Ishikawa (cell line): ENCODE measurements around the gene SLC13A1.

ENCODE experiments used
- CEBPB ChIP-seq: IDR thresholded peaks from 2 replicates; pipeline ENCODE4 v1.6.1; 2012
- CREB1 ChIP-seq: IDR thresholded peaks from 2 replicates; pipeline ENCODE4 v1.6.1; 2012; ENCODE audit warnings: low read depth
- EGR1 ChIP-seq: IDR thresholded peaks from 2 replicates; pipeline ENCODE4 v1.6.1; 2012
- EP300 ChIP-seq: IDR thresholded peaks from 2 replicates; pipeline ENCODE4 v1.6.1; 2012; ENCODE audit warnings: borderline replicate concordance
- FOXM1 ChIP-seq: IDR thresholded peaks from 2 replicates; pipeline ENCODE4 v1.6.1; 2012; ENCODE audit warnings: low read depth, borderline replicate concordance
- NFIC ChIP-seq: IDR thresholded peaks from 2 replicates; pipeline ENCODE4 v1.6.1; 2012
- RAD21 ChIP-seq: IDR thresholded peaks from 2 replicates; pipeline ENCODE4 v1.6.1; 2012; ENCODE audit warnings: low read depth
- TAF1 ChIP-seq: IDR thresholded peaks from 2 replicates; pipeline ENCODE4 v1.6.1; 2012; ENCODE audit warnings: low read depth, mild to moderate bottlenecking
- TCF12 ChIP-seq: IDR thresholded peaks from 2 replicates; pipeline ENCODE4 v1.6.1; 2012; ENCODE audit warnings: low read depth
- TEAD4 ChIP-seq: IDR thresholded peaks from 2 replicates; pipeline ENCODE4 v1.6.1; 2012
- YY1 ChIP-seq: IDR thresholded peaks from 2 replicates; pipeline ENCODE4 v1.6.1; 2012; ENCODE audit warnings: low read depth
- ZBTB7A ChIP-seq: IDR thresholded peaks from 2 replicates; pipeline ENCODE4 v1.6.1; 2012; ENCODE audit warnings: low read depth
- TF ChIP-seq, protein P1 (sequence below): IDR thresholded peaks from 2 replicates; pipeline ENCODE4 v1.6.1; 2012
- TF ChIP-seq, protein P2 (sequence below): IDR thresholded peaks from 2 replicates; pipeline ENCODE4 v1.6.1; 2012; ENCODE audit warnings: low read depth, mild to moderate bottlenecking
- TF ChIP-seq, protein P3 (sequence below): IDR thresholded peaks from 2 replicates; pipeline ENCODE4 v1.6.1; 2012

Gene SLC13A1

DNA sequence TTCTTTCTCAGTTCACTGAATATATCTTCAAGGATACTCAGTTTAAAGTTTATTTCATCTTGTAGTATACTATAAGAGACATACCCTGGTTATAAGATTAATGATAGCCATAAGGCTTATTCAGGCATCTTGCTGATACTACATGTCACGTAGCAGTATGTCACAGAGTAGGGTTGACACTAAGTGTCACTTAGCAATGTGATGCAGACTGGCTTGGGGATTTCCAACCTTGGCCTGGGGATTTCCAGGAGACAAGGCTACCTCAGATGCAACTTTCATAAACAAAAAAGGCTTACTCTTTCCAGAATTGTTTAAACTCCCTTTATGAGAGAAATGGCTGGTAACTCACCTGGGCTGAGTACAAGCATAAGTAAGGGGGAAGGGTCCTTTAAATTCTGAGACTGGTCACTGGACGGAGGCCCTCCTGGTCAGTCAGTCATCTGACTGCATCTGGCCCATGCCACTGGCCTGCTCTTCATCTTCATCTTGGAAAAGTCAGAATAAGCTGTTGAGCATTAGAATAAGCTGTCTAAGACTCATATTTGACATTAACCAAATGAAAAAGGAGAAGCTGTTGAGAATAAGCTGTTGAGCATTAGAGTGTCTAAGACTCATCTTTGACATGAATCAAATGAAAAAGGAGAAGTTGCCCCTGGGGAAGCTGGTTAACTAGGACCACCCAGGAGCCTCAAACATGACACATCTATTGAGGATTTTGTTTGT lies 9.5 kb downstream of the SLC13A1 start:
- TF ChIP-seq YY1 = no peak
- no peak for TF ChIP-seq EGR1
- TF ChIP-seq FOXM1 = no peak
- TF ChIP-seq RAD21 = no peak
- TF ChIP-seq, protein P1, sequence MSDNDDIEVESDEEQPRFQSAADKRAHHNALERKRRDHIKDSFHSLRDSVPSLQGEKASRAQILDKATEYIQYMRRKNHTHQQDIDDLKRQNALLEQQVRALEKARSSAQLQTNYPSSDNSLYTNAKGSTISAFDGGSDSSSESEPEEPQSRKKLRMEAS = no peak
- TF ChIP-seq TAF1 = no peak

DNA sequence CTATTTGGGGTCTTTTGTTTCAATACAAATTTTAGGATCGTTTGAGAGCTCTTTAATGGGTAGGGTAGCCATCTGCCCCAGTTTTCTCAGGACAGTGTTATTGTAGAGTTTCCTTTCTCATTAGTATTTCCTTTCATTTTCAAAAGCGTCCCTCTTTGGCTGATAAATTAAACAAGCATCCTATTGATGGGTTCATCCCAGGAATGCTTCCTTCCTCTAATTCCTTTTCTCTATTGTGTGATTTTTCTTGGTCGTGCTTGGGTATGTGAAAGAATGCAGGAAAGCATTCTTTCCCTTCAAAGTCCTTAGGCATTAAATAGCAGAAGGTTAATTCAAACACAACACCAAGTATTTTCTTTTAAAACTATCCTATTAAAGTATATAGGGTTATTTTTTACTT lies 14.0 kb downstream of the SLC13A1 start:
- TF ChIP-seq, protein P1 = no peak
- TF ChIP-seq FOXM1 (no peak), EGR1 (no peak), TCF12 (no peak), TEAD4 (no peak), ZBTB7A (no peak), TAF1 (no peak), EP300 (no peak), CREB1 (no peak)
- TF ChIP-seq, protein P2, sequence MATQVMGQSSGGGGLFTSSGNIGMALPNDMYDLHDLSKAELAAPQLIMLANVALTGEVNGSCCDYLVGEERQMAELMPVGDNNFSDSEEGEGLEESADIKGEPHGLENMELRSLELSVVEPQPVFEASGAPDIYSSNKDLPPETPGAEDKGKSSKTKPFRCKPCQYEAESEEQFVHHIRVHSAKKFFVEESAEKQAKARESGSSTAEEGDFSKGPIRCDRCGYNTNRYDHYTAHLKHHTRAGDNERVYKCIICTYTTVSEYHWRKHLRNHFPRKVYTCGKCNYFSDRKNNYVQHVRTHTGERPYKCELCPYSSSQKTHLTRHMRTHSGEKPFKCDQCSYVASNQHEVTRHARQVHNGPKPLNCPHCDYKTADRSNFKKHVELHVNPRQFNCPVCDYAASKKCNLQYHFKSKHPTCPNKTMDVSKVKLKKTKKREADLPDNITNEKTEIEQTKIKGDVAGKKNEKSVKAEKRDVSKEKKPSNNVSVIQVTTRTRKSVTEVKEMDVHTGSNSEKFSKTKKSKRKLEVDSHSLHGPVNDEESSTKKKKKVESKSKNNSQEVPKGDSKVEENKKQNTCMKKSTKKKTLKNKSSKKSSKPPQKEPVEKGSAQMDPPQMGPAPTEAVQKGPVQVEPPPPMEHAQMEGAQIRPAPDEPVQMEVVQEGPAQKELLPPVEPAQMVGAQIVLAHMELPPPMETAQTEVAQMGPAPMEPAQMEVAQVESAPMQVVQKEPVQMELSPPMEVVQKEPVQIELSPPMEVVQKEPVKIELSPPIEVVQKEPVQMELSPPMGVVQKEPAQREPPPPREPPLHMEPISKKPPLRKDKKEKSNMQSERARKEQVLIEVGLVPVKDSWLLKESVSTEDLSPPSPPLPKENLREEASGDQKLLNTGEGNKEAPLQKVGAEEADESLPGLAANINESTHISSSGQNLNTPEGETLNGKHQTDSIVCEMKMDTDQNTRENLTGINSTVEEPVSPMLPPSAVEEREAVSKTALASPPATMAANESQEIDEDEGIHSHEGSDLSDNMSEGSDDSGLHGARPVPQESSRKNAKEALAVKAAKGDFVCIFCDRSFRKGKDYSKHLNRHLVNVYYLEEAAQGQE = no peak
- TF ChIP-seq, protein P3, sequence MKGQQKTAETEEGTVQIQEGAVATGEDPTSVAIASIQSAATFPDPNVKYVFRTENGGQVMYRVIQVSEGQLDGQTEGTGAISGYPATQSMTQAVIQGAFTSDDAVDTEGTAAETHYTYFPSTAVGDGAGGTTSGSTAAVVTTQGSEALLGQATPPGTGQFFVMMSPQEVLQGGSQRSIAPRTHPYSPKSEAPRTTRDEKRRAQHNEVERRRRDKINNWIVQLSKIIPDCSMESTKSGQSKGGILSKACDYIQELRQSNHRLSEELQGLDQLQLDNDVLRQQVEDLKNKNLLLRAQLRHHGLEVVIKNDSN = no peak

DNA sequence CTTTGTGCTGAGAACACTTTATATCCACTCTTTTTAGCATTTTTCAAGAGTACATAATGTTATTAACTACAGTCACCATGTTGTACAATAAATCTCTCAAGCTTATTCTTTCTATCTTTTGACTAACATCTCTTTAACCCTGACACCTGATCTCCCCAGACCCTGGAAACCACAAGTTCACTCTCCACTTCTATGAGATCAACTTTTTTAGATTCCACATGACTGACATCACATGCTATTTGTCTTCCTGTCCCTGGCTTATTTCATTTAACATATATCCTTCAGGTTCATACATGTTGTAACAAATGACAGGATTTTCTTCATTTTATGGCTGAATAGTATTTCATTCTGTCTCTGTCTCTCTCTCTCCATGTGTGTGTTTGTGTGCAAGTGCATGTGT lies 15.5 kb downstream of the SLC13A1 start:
- TF ChIP-seq EGR1 = no peak
- no peak for TF ChIP-seq CEBPB
- no peak for TF ChIP-seq TAF1
- TF ChIP-seq TCF12 = no peak
- TF ChIP-seq, protein P2 = no peak
- TF ChIP-seq CREB1 = no peak
- no peak for TF ChIP-seq RAD21
- TF ChIP-seq EP300 = no peak
- TF ChIP-seq ZBTB7A = no peak
- TF ChIP-seq, protein P1 = no peak
- no peak for TF ChIP-seq YY1
- no peak for TF ChIP-seq TEAD4
- no peak for TF ChIP-seq FOXM1
- TF ChIP-seq, protein P3 = no peak
- no peak for TF ChIP-seq NFIC

DNA sequence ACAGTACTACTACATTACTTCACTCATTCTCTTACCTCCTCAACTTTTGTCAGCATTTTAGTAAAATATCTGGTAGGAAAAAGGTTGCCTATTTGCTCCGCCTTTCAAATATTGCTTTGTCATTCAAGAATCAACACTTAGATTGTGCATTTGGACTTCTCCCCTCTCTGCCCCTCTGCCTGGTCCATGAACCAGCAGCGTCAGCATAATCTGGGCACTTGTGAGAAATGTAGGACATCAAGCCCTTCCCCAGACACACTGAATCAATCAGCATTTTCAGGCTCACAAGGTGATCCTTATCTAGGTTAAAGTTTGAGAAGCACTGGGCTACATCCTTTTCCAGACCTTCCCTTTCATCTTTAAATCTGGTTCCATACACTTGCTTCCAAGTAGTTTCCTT lies 16.3 kb downstream of the SLC13A1 start:
- no peak for TF ChIP-seq EP300
- no peak for TF ChIP-seq TAF1

DNA sequence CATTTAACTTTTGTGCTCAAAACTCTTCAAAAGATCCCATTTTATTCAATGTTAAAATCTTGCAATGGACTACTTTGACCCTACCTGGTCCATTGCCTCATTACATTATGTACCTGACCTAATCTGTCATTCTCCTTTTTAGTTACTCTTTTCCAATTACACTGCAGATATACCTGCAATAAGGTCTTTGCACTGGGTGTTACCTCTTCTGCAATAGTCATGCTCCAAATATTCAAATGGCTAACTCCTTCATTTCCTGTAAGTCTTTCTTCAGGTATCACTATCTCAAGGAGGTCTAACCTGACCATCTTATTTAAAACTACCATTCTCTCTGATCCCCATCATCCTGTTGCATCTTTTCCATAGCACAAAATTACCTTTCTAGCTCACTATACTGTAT lies 22.3 kb downstream of the SLC13A1 start:
- TF ChIP-seq TAF1 (no peak), TEAD4 (no peak), EP300 (no peak), TCF12 (no peak), CEBPB (no peak)
- TF ChIP-seq, protein P2 = no peak
